Liver (tissue), 9 donors: Measurements from ENCODE around the gene RNF152. TPM values are rescaled to one million over a fixed set of nuclear protein-coding genes. Genes with fewer than 3 reads are reported as not detected.

Experiments
- DNase-seq: peaks from one replicate; pipeline ENCODE4 v3.0.0-alpha.2; 2017; ENCODE audit warnings: low spot score
- H3K27ac ChIP-seq, 2 donors: one replicate each; pipeline ENCODE4 v1.7.0; 2013; ENCODE audit warnings: inconsistent platforms in 2 of 2, low read length in 2 of 2, control low read depth in 1 of 2, low read depth in 1 of 2, mild to moderate bottlenecking in 1 of 2
- H3K27me3 ChIP-seq, 4 donors: one replicate each; pipeline versions ENCODE4 v1.6.1 to v1.7.0; 2013; ENCODE audit warnings: low read length in 3 of 4, inconsistent platforms in 1 of 4, mild to moderate bottlenecking in 1 of 4, moderate library complexity in 1 of 4; ENCODE audit not compliant: control insufficient read depth in 4 of 4, insufficient read depth in 4 of 4
- H3K36me3 ChIP-seq, 4 donors: one replicate each; pipeline versions ENCODE4 v1.6.1 to v1.7.0; 2013; ENCODE audit warnings: low read length in 3 of 4, mild to moderate bottlenecking in 3 of 4, low read depth in 1 of 4, moderate library complexity in 1 of 4; ENCODE audit not compliant: control insufficient read depth in 4 of 4, insufficient read depth in 3 of 4
- H3K4me1 ChIP-seq, 4 donors: one replicate each; pipeline versions ENCODE4 v1.6.1 to v1.7.0; 2013; ENCODE audit warnings: low read length in 3 of 4, mild to moderate bottlenecking in 3 of 4, moderate library complexity in 1 of 4; ENCODE audit not compliant: control insufficient read depth in 4 of 4, insufficient read depth in 4 of 4
- H3K4me3 ChIP-seq, 3 donors: one replicate each; pipeline versions ENCODE4 v1.6.1 to v1.7.0; 2013; ENCODE audit warnings: low read length in 3 of 3, control low read depth in 1 of 3, low read depth in 1 of 3, mild to moderate bottlenecking in 1 of 3
- H3K9ac ChIP-seq, 2 donors: one replicate each; pipeline ENCODE4 v1.7.0; 2013; ENCODE audit warnings: low read length in 2 of 2, mild to moderate bottlenecking in 2 of 2, moderate library complexity in 2 of 2, control low read depth in 1 of 2, low read depth in 1 of 2
- H3K9me3 ChIP-seq, 4 donors: one replicate each; pipeline versions ENCODE4 v1.6.1 to v1.7.0; 2013; ENCODE audit warnings: low read length in 3 of 4; ENCODE audit not compliant: control insufficient read depth in 4 of 4
- ATF3 ChIP-seq: IDR thresholded peaks from 2 replicates; pipeline ENCODE4 v1.6.1; 2016; ENCODE audit warnings: antibody characterized with exemption
- CTCF ChIP-seq: fragments of 150-350 bp; IDR thresholded peaks from 2 replicates; pipeline ENCODE4 v1.5.1; 2017; ENCODE audit warnings: improper control_type of control experiment, low read depth, low read length; ENCODE audit not compliant: missing input control
- GABPA ChIP-seq, 2 donors: IDR thresholded peaks in 1 of 2; conservative IDR thresholded peaks in 1 of 2; 2 replicates each; pipeline ENCODE4 v1.6.1; 2016; ENCODE audit warnings: antibody characterized with exemption in 2 of 2, mild to moderate bottlenecking in 1 of 2, moderate library complexity in 1 of 2
- HNF4A ChIP-seq, 2 donors: conservative IDR thresholded peaks; 2 replicates each; pipeline ENCODE4 v1.6.1; 2016; ENCODE audit warnings: antibody characterized with exemption in 2 of 2, mild to moderate bottlenecking in 2 of 2
- HNF4G ChIP-seq: IDR thresholded peaks from 2 replicates; pipeline ENCODE4 v1.6.1; 2016; ENCODE audit warnings: antibody characterized with exemption
- MAX ChIP-seq: IDR thresholded peaks from 2 replicates; pipeline ENCODE4 v1.6.1; 2016; ENCODE audit warnings: antibody characterized with exemption
- RAD21 ChIP-seq, 2 donors: IDR thresholded peaks; 2 replicates each; pipeline ENCODE4 v1.6.1; 2016; ENCODE audit warnings: antibody characterized with exemption in 2 of 2, mild to moderate bottlenecking in 2 of 2
- REST ChIP-seq: IDR thresholded peaks from 2 replicates; pipeline ENCODE4 v1.6.1; 2016; ENCODE audit warnings: antibody characterized with exemption, mild to moderate bottlenecking
- RXRA ChIP-seq, 2 donors: IDR thresholded peaks; 2 replicates each; pipeline ENCODE4 v1.6.1; 2017 to 2018; ENCODE audit warnings: antibody characterized with exemption in 2 of 2, mild to moderate bottlenecking in 1 of 2
- SP1 ChIP-seq: IDR thresholded peaks from 2 replicates; pipeline ENCODE4 v1.6.1; 2018; ENCODE audit warnings: antibody characterized with exemption, mild to moderate bottlenecking
- TAF1 ChIP-seq: conservative IDR thresholded peaks from 2 replicates; pipeline ENCODE4 v1.6.1; 2016; ENCODE audit warnings: antibody characterized with exemption, mild to moderate bottlenecking
- WGBS: extraction: QIAGEN DNeasy Blood & Tissue Kit; methylation state at CpG from one replicate; pipeline ENCODE4 v1.1.7; 2013; 5-methylcytosine and 5-hydroxymethylcytosine counted together
- polyA plus RNA-seq, 2 donors: library from polyadenylated mRNA; stranded (reverse) in 1 of 2; unstranded in 1 of 2; fragments of 200-250 nt in 1 of 2; fragments of >200 nt in 1 of 2; fragmentation: Nextera tagmentation in 1 of 2; extraction: Ambion mirVana in 1 of 2; gene quantifications; one replicate each; pipeline versions ENCODE4 v1.2.1 to v1.2.3, GENCODE V29; 2013 to 2015
- total RNA-seq, 2 donors: library from RNA; depleted of rRNA; stranded (reverse); fragments of >200 nt; gene quantifications; one replicate each; pipeline ENCODE4 v1.2.3, GENCODE V29; 2014
- donor health status: healthy.
- donor health status: healthy.
- donor health status: healthy.
- donor health status: healthy.
- donor health status: healthy.

The RNF152 gene
- total and polyA plus RNA-seq, 4 donors = 6.8 to 115 (median 10.6) TPM

DNA sequence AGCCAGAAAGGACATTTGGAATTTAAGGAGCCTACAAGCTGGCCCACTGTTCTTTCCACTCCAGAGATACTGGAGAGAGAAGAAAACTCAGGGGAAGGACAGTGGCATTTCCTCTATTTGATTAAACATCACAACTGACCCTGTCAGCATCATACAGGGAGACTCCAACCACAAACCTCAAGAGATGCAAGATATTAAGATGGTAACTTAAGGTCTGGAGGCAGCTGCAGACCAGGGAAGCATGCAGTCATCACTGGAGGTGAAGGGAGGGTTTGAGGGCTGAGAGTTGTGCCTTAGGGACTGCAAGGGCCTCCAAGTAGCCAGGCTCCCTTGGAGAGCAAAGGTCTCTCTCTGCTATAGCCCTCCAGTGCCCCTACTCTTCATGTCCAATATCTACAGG is 67.4 kb downstream of the RNF152 start:
- no peaks in the 10 kb centered on the region for H3K27me3 ChIP-seq
- TF ChIP-seq TAF1 (no peak), HNF4A (conservative IDR thresholded peaks at IDR 0.05) (no peak), GABPA (IDR thresholded peaks at IDR 0.05 in 1 of 2, conservative IDR thresholded peaks at IDR 0.05 in 1 of 2) (no peak), RXRA (IDR thresholded peaks at IDR 0.05) (no peak), SP1 (no peak), MAX (no peak)
- H3K4me3 ChIP-seq = no peak overlapping the region
- H3K27ac ChIP-seq = no peak overlapping the region
- peaks cover 0 to 3% (median 1%) of the 10 kb centered on the region in 4 donors for H3K4me1 ChIP-seq
- H3K36me3 ChIP-seq = peaks cover 0 to 2% (median 0%) of the 10 kb centered on the region in 4 donors
- no peak overlapping the region for H3K9ac ChIP-seq
- H3K9me3 ChIP-seq = no peaks in the 10 kb centered on the region
- no peak for DNase-seq

GRCh38 chr18:61824733-61825363 is 68.0 kb downstream of the RNF152 start:
- H3K4me3 ChIP-seq = no peak overlapping the region
- H3K9me3 ChIP-seq = no peaks in the 10 kb centered on the region
- peaks cover 0 to 3% (median 1%) of the 10 kb centered on the region in 4 donors for H3K4me1 ChIP-seq
- TF ChIP-seq GABPA (IDR thresholded peaks at IDR 0.05 in 1 of 2, conservative IDR thresholded peaks at IDR 0.05 in 1 of 2) = no peak
- no peak for TF ChIP-seq HNF4A (conservative IDR thresholded peaks at IDR 0.05)
- TF ChIP-seq MAX = no peak
- TF ChIP-seq SP1 = no peak
- TF ChIP-seq CTCF = no peak
- no peak for TF ChIP-seq RAD21 (IDR thresholded peaks at IDR 0.05)
- TF ChIP-seq ATF3 = no peak
- TF ChIP-seq REST = no peak
- TF ChIP-seq RXRA (IDR thresholded peaks at IDR 0.05) = no peak
- no peak for TF ChIP-seq HNF4G
- H3K9ac ChIP-seq = no peak overlapping the region
- peaks cover 0 to 2% (median 0%) of the 10 kb centered on the region in 4 donors for H3K36me3 ChIP-seq
- no peak overlapping the region for H3K27ac ChIP-seq
- WGBS = 89% methylated on average over 3 of the region's 3 CpGs
- no peaks in the 10 kb centered on the region for H3K27me3 ChIP-seq
- no peak for DNase-seq
